ENCODE measurements around the gene DMWD.

- no peak for TF ChIP-seq CTCF (IDR thresholded peaks at IDR 0.05)
- TF ChIP-seq POLR2A (IDR thresholded peaks at IDR 0.05), result no peak
Measured at GRCh38 chr19:45821570-45821969, 28.9 kb upstream of the DMWD start.
